Activated CD4-positive, alpha-beta T cell treated with anti-CD3 and anti-CD28 coated beads, Interleukin-2, Interleukin-4, amounts not matched to agents 100 ng/mL and 50 ng/mL, durations not matched to agents 16 hours and 8 hours (primary cell): ENCODE measurements around the gene AMBRA1.
"Not testable (repeated sequence)": the region's sequence is repeated elsewhere in the genome, so short reads cannot be mapped to it uniquely, and the experiment has no call there.

Experiments used
- DNase-seq: peaks from one replicate; pipeline ENCODE4 v3.0.0-alpha.2; 2020; ENCODE audit warnings: low spot score

Gene AMBRA1

GRCh38 chr11:46612326-46612725 is 18.5 kb upstream of the AMBRA1 start:
- no peak for DNase-seq

GRCh38 chr11:46611526-46612304 is 17.9 kb upstream of the AMBRA1 start:
- no peak for DNase-seq

DNA sequence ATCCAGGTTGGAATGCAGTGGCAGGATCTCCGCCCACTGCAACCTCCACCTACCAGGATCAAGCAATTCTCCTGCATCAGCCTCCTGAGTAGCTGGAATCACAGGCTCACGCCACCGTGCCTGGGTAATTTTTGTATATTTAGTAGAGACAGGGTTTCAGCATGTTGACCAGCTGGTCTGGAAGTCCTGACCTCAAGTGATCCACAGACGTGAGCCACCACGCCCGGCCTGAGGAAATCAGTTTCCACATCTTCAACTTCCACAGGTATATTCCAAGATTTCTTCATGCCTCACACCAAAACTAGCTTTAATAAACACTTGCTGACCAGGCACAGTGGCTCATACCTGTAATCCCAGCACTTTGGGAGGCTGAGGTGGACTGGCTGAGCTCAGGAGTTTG is 15.6 kb upstream of the AMBRA1 start:
- no peak for DNase-seq

DNA sequence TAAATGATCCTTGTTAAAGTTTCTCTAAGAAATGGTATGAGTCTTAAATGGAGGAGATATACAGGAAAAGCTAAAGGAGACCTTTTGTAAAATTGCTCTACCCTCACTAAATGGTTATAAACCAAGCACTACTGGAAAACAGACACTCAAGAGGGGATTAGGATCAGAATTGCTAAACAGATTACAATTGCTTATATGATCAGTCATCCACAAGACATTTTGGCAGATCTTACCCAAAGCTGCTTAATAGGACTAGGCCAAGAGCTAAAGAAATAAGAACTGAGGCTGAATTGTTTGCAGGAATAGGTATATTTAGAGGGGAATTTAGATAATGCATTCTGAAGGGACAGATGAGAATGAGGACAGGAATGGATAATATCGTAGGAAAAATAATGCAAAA is 13.7 kb upstream of the AMBRA1 start:
- DNase-seq: no peak

- no peak for DNase-seq
Observed at GRCh38 chr11:46604796-46605195, 11.0 kb upstream of the AMBRA1 start.

GRCh38 chr11:46603704-46604308 is 10.0 kb upstream of the AMBRA1 start:
- no peak for DNase-seq

GRCh38 chr11:46601129-46601528 is 7.3 kb upstream of the AMBRA1 start:
- DNase-seq: no peak

DNA sequence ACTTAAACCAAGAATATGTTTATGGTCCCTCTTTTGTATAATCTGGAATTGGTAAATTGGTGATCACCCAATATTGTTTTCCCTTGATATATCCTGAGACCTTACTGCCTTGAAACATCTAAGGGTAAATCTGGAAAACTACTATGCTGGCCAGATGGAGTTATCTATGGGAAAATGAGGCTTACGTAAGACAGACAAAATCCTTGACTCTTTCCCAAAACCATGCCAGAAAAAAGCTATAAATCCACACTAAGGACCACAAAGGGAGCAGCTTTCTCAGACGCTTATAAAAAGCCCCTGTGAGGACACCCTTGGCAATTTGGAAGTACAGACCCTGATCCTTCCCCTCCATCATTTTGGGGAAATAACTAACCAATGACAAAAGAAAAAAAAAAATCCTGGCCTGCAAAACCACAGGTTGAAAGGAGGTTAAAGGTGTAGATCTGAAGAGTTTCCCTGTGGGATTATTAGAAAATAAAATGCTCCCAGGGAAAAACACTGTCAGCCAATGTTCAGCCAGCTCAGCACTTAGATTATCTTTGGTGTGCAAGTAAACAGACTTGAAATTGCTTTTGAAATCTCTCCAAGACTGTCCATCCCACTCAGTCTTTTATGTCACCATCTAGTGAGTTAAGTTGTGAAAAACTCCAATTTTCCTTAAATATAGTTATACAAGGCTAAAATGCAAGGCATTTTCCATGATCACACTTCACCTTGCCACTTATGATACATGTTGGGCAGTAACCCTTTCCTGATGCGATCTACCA is 6.6 kb upstream of the AMBRA1 start:
- DNase-seq: no peak

DNA sequence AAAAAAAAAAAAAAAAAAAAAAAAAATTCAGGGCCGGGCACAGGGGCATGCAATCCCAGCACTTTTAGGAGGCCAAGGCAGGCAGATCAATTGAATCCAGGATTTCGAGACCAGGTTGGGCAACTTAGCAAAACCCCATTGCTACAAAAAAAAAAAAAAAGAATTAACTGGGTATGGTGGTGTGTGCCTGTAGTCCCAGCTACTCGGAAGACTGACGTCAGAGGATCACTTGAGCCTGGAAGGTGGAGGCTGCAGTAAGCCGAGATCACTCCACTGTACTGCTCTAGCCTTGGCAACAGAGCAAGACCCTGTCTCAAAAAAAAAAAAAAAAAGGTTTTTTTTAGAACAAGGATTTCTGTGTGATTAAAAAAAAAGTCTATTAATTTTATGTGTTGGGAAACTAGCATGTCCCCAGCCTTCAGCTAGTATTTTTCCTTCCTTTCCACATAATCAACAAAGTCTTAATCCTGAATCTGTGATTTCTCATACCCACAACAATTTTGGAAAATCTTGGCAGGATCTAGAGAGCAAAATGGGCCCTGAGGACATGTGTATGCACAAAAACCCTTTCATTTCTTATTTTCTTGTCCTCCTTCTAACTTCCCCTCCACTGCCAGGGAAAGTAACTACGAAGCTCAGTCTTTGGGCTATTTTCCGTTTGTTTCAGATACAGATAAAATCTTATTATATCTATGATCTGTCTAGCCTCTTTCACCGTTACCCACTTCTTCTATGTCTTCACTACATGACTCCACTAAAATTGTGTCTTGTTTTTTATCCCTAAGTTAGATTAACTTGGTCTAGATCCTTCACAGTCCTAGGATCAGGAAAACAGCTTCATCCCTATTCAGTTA is 5.7 kb upstream of the AMBRA1 start:
- no peak for DNase-seq

GRCh38 chr11:46597609-46598219 is 3.9 kb upstream of the AMBRA1 start:
- DNase-seq: peak; percentile 60

- DNase-seq: no peak
Observed at GRCh38 chr11:46597155-46597554, 3.3 kb upstream of the AMBRA1 start.

DNA sequence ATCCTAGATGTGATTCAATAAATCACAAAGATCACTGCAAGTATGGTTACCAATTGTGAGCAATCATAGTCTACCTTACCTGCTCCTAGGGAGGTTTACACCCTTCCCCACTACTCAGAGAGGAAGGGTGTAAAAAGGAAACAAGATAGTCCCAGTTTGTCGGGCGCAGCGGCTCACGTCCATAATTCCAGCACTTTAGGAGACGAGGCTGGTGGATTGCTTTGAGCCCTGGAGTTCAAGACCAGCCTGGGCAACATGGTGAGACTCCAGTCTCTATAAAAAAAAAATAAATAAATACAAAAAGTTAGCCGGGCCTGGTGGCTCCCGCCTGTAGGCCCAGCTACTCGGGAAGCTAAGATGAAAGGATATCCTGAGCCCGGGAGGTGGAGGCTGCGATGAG is 962 bp upstream of the AMBRA1 start:
- no peak for DNase-seq

GRCh38 chr11:46594374-46594700 is 514 bp upstream of the AMBRA1 start:
- no peak for DNase-seq

- DNase-seq: no peak
Observed at GRCh38 chr11:46590740-46591605, 2.9 kb downstream of the AMBRA1 start.

GRCh38 chr11:46588915-46589314 is 4.9 kb downstream of the AMBRA1 start:
- no peak for DNase-seq

- no peak for DNase-seq
Observed at GRCh38 chr11:46588131-46588530, 5.7 kb downstream of the AMBRA1 start.

DNA sequence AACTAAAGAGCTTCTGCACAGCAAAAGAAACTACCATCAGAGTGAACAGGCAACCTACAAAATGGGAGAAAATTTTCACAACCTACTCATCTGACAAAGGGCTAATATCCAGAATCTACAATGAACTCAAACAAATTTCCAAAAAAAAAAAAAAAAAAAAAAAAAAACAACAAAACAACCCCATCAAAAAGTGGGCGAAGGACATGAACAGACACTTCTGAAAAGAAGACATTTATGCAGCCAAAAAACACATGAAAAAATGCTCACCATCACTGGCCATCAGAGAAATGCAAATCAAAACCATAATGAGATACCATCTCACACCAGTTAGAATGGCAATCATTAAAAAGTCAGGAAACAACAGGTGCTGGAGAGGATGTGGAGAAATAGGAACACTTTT is 10.3 kb downstream of the AMBRA1 start:
- DNase-seq: not testable (repeated sequence)

- DNase-seq: no peak
Observed at GRCh38 chr11:46582588-46582987, 11.2 kb downstream of the AMBRA1 start.

DNA sequence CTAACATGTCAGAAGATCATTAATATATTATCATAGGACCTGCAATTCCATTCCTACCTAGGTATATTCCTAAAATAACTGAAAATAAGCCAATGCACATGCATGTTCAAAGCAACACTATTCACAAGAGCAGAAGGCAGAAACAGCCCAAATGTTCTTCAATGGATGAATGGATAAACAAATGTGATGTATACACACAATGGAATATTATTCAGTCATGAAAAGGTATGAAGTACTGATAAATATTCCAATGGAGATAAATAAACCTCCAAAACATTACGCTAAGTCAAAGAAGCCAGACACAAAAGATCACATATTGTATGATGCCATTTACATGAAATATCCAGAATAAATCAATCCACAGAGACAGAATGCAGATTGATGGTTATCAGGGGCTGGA is 16.8 kb downstream of the AMBRA1 start:
- DNase-seq: no peak

DNA sequence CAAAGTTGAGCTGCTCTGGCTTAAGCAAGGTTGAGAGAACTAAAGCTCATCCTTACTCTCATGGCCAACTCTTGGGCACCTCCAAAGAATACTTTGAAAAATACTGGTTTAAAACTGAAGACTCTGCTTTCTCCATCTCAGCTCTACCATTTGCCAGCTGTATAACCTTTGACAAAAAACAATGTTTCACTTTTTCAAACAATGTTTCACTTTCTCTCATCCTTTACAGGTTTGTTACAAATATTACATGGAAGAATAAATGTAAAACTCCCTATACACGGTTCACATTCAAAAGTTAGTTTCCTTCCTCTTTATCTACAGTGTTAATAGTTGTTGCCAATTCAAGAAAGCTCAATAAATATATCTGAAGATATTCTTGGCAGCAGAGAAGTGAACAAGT is 19.2 kb downstream of the AMBRA1 start:
- DNase-seq: peak; percentile 23
